Suppressor macrophage treated with lipopolysaccharide for 1 hour (primary cell): ENCODE measurements around the gene COL5A1.
A peak's percentile ranks its signal among the peaks of the same experiment; 100 is the strongest.

ENCODE experiments used
- DNase-seq, 3 donors: peaks; one replicate each; pipeline ENCODE4 v3.0.0-alpha.2; 2020 to 2022

Gene COL5A1

DNA sequence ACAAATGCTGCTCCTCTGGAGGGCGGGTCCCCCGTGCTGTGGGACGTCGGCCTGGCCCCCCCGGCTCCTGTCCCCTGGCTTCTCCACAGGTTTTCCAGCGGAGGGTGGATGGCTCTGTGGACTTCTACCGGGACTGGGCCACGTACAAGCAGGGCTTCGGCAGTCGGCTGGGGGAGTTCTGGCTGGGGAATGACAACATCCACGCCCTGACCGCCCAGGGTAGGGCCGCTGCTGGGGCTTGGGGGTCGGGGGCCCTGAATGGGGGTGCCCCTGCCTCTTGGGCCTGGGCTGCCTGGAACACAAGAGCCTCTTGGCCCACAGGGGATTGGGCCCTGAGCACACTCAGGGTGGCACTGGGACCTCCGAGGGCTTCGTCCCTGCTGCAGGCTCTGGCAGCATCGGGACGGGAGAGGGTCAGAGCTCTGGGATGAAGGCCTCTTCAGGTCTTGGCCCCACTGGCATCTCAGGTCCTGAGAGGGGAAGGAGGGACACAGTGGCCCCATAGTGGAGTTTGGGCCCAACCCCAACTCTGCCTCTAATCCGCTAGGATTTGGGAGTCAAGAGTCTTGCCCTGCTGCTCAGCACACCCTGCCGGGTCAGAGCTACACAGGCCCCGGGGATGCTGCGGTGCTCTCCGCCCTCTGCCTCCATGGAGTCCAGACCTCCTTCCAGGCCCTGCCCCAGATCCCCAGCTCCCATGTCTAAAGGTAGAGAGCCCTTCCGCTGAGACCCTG is 244.2 kb downstream of the COL5A1 start:
- DNase-seq, result no peak

DNA sequence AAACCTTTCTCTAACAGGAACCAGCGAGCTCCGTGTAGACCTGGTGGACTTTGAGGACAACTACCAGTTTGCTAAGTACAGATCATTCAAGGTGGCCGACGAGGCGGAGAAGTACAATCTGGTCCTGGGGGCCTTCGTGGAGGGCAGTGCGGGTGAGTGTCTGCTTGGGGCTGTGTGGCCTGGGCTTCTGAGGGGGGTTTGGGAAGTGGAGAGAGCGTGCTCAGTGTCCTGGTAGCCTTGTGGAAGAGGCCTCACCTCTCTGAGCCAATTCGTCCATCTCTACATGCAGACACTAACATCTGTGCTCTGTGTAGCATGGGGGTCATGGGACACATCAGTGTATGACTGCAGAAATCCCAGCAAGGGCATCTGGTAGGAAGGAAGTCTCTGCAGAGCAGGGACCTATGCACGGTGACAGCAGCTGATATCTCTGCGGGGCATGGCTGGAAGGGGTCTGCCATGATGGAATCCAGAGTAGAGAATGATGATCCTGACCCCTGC is 244.9 kb downstream of the COL5A1 start:
- DNase-seq, result no peak

DNA sequence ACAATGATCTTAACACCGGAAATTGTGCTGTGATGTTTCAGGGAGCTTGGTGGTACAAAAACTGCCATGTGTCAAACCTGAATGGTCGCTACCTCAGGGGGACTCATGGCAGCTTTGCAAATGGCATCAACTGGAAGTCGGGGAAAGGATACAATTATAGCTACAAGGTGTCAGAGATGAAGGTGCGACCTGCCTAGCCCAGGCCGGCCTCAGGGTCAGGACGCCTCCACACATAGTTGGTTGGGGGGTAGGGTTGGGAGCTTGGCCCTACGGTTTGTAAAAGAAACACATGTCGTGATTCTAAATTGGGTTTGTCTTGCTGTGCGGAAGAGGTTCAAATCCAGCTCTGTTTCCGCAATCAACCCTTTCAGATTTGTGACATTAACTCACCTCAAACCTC is 245.6 kb downstream of the COL5A1 start:
- no peak for DNase-seq

DNA sequence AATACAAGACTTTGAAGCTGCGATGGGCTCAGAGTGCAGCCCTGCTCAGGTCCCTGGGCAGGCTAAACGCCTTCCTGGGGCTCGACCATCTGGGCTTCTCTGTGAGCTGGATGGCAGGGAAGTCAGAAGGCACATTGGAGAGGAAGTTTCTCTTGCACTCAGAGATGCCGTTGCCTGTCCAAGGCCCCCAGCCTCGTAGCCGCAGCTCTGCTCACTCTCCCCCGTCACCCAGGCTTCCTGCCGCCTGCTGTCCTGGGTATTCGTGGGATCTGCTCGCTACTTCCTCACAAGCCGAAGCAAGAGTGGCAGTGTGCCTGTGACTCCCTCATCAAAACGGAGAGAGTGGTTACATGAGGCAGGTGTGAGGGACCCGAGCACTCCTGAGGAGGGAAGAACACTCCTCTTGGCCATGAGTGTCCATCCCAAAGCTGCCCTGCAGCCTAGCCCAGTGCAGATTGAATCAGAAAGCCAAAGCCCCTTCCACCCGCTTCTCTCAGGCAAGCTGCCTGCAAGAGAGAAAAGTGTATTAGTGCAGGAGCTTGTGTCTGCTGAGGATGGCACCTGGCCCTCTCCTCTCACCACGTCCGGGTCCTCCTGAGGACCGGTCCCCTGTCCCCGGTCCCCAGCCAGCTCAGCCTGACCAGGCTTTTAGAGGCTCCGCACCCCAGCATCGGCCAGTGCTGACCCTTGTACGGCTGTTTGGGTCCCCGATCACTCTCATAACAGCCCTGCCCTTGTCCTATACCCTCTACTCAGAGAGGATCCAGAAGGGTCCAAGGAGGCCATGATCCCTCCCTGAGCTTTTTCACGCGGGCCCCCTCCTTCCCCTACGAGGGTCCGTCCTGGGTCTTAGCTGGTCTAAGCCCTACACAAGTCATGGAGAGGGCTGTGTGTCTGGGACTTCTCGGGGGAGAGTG is 246.3 kb downstream of the COL5A1 start:
- DNase-seq, result peak; percentile 46 to 57 (median 55)

DNA sequence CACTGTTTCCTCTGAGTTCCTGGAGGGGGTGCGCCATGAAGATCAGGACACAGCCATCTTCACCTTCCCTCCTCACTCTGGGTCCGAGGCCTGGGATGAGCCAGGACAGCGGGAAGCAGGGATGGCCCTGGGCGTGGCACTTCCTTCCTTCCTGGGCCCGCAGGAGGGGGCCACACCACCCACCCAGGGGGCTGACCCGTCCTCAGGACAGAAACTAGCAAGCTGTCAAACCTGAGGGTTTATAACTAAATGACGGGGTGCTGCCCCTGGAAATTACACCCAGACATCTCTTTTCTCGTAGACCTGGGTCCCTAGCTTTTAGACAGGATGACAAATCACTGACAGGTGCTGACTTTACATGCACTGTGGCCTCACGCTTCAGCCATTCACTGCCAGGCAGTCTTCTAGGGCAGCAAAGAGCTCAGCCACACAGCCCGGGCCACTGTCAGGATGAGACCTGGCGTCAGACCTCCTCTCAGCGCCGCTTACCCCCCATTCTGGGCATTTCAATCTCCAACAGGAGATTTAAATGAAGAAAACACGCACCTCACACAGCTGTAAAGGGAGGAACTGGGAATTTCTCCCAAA is 247.1 kb downstream of the COL5A1 start:
- DNase-seq, result no peak

DNA sequence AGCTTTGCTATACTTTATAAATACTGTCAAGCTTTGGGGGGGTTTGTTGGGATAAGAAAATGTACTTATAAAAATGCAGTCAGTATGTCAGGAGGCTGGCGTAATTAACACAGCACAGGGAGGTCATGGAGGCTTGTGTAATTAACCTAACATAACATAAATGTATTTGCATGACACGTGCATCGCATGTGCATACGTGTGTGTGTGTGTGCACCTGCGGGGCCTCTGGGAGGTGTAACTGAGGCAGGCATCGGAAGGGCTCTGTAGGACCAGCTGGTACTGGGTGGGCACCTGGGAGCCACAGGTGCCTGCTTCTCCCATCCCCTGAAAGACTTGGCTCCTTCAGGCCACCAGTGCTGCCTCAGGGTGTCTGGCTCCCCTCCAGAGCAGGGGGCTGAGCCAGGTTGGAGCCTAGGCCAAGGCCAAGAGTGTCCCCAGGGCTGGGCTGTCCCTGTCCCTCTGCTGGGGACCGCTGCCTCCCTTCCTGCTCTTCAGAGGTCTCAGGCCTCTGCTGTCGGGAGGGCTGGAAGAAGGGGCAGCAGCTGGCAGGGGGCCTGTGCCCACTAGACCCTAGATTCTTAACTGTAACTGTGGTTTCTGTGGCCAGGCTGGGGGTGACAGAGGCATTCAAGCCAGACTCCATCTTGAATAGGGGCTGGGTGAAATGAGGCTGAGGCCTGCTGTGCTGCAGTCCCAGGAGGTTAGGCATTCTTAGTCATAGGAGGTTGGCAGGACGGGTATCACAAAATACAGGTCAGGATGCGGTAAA is 248.0 kb downstream of the COL5A1 start:
- no peak for DNase-seq

DNA sequence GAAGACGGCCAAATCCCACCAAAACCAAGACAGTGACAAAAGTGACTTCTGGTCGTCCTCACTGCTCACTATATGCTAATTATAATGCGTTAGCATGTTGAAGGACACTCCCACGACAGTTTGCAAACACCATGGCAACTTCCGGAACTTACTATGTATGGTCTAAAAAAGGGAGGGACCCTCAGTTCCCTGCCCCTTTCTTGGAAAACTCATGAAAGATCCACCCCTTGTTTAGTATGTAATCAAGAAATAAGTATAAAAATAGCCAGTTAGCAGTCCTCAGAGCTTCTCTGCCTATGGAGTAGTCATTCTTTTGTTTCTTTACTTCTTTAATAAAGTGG is 248.5 kb downstream of the COL5A1 start:
- no peak for DNase-seq

DNA sequence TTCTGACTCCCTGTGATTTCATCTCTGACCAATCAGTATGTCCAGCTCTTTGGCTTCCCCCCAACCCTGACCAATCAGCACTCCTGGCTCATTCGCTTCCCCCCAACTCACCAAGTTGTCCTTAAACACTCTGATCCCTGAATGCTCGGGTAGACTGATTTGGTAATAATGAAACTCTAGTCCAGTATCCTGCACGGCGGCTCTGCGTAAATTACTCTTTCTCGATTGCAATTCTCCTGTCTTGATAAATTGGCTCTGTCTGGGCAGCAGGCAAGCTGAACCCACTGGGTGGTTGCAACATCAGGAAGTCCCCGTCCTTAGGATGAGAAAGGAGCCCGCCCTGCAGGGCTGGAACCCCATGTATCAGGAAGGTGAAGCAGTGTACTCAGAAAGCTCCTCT is 249.4 kb downstream of the COL5A1 start:
- peak; percentile 38 to 60 (median 60) for DNase-seq

DNA sequence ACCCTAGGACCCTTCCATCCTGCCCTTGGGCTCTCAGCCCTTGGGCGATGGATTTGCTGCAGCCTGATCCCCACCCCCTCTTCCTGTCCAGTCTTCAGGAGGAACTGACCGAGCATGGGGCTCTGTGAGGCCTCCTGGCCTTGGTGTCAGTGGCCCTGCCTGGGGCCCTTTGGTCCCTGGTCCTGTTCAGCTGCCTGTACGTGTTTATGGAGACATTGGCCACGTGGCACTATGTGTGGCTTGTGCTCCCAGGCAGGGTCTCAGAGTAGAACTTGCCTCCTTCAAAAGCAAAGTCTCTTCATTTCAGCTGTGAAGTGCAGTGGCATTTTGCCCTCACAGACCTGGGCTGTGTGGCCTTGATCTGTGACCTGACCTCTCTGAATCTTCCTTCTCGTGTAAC is 250.1 kb downstream of the COL5A1 start:
- peak in 2 of 3 donors; percentile 26 to 27 for DNase-seq

DNA sequence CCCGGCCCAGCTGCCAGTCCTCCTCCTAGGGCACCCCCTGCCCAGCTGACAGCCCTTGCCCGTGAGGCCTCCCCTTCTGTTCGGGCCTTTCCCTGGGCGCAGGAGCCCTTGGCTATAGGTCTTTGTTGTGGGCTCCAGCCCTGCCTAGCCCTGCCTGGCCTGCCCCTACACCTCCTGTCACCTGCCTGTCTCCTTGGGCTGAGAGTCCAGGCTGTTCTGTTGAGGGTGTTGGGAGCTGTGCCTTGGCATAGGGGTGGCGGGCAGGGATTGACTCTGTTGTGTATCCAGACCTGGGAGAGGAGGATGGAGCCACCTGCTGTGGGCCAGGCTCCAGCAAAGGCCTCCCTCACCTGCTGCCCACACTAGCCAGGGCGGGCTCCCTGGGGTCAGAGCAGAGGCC is 250.6 kb downstream of the COL5A1 start:
- no peak for DNase-seq

DNA sequence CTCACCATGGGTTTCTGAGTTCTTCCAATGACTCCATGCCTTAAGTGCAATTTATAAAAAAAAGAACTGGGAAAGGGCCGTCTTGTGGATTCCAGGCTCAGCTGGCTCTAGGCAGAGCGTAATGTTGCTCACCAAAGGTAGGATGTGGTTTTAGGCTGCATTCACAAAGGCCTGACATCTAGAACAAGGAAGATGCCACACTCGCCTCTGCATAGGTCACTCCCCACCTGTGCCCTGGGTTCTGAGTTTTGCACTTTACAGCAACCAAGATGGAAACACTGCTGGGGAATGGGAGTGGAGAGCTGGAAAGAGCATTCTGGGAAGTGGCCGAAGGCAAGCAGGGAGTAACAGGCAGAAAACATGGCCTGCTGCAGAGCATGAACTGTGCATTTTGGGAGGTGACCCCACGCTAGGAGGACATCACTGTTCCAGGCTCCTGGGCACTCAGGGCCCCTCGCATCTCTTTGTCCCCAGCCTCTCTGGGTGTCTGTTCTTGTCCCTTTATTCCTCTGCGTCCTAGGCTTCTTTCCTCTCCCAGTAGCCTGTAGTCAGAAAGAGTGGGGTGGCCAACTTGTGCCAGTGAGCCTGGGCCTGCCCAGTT is 251.3 kb downstream of the COL5A1 start:
- DNase-seq, result no peak
